GM23338 (cell line): Measurements from ENCODE around the gene GREB1L. TPM values are rescaled to one million over a fixed set of nuclear protein-coding genes. Genes with fewer than 3 reads are reported as not detected.

Experiments
- ATAC-seq: fragments of 200-7000 bp; cut with Tn5 transposase; 3 replicates; pipeline ENCODE4 v1.9.1; 2020
- DNase-seq: peaks from one replicate; pipeline ENCODE4 v3.0.0-alpha.2; 2015; ENCODE audit warnings: low spot score
- H2AFZ ChIP-seq: fragments of 200-600 bp; sonication (generic); 2 replicates; pipeline ENCODE4 v1.8.0; 2016; ENCODE audit warnings: antibody characterized with exemption, mild to moderate bottlenecking, moderate library complexity
- H3F3A ChIP-seq: fragments of 200-600 bp; sonication (generic); replicated peaks from 2 replicates; pipeline ENCODE4 v1.8.0; 2017; ENCODE audit warnings: antibody characterized with exemption, mixed run types, low read depth
- H3K27ac ChIP-seq: fragments of 200-600 bp; sonication (generic); 2 replicates; pipeline ENCODE4 v1.6.1; 2016; ENCODE audit warnings: low read depth
- H3K27me3 ChIP-seq: fragments of 200-600 bp; sonication (generic); 2 replicates; pipeline ENCODE4 v1.8.0; 2016; ENCODE audit warnings: mild to moderate bottlenecking, mixed run types, moderate library complexity; ENCODE audit not compliant: insufficient read depth
- H3K36me3 ChIP-seq: fragments of 200-600 bp; sonication (generic); 2 replicates; pipeline ENCODE4 v1.8.0; 2016; ENCODE audit warnings: mild to moderate bottlenecking; ENCODE audit not compliant: insufficient read depth
- H3K4me1 ChIP-seq: fragments of 200-600 bp; sonication (generic); 2 replicates; pipeline ENCODE4 v1.8.0; 2016; ENCODE audit warnings: mild to moderate bottlenecking, moderate library complexity; ENCODE audit not compliant: insufficient read depth
- H3K4me2 ChIP-seq: fragments of 200-600 bp; sonication (generic); 2 replicates; pipeline ENCODE4 v1.7.1; 2017; ENCODE audit warnings: mixed run types
- H3K4me3 ChIP-seq: fragments of 200-600 bp; sonication (generic); 2 replicates; pipeline ENCODE4 v1.6.1; 2016; ENCODE audit warnings: mixed run types
- H3K79me2 ChIP-seq: fragments of 200-600 bp; sonication (generic); replicated peaks from 2 replicates; pipeline ENCODE4 v1.8.0; 2017; ENCODE audit warnings: mild to moderate bottlenecking; ENCODE audit not compliant: insufficient read depth
- H3K9me2 ChIP-seq: fragments of 200-600 bp; sonication (generic); 2 replicates; pipeline ENCODE4 v1.8.0; 2017; ENCODE audit not compliant: insufficient read depth
- H4K20me1 ChIP-seq: fragments of 200-600 bp; sonication (generic); replicated peaks from 2 replicates; pipeline ENCODE4 v1.8.0; 2017; ENCODE audit warnings: mild to moderate bottlenecking; ENCODE audit not compliant: insufficient read depth
- H3K27ac Mint-ChIP-seq: 2 replicates; pipeline ENCODE4 v1.8.0; 2020; ENCODE audit warnings: inconsistent platforms, mild to moderate bottlenecking, moderate library complexity, mixed read lengths
- H3K27me3 Mint-ChIP-seq: 3 replicates; pipeline ENCODE4 v1.8.0; 2022; ENCODE audit warnings: low read depth, mild to moderate bottlenecking, moderate library complexity, mixed read lengths, inconsistent platforms; ENCODE audit not compliant: insufficient read depth, poor library complexity
- H3K36me3 Mint-ChIP-seq: 3 replicates; pipeline ENCODE4 v1.8.0; 2021; ENCODE audit warnings: low read depth, mild to moderate bottlenecking, inconsistent platforms, moderate library complexity, mixed read lengths
- H3K4me1 Mint-ChIP-seq: 3 replicates; pipeline ENCODE4 v1.8.0; 2020; ENCODE audit warnings: mild to moderate bottlenecking, inconsistent platforms, mixed read lengths
- H3K4me3 Mint-ChIP-seq: 3 replicates; pipeline ENCODE4 v1.8.0; 2021; ENCODE audit warnings: moderate library complexity, mild to moderate bottlenecking, inconsistent platforms, mixed read lengths
- H3K9me3 Mint-ChIP-seq: 3 replicates; pipeline ENCODE4 v1.8.0; 2020; ENCODE audit warnings: moderate library complexity, mild to moderate bottlenecking, inconsistent platforms, mixed read lengths
- EZH2phosphoT487 ChIP-seq: fragments of 200-600 bp; sonication (generic); IDR thresholded peaks from one replicate; pipeline ENCODE4 v1.8.1; 2018; ENCODE audit warnings: antibody characterized with exemption; ENCODE audit not compliant: unreplicated experiment
- JUNB ChIP-seq: IDR thresholded peaks from one replicate; pipeline ENCODE4 v1.6.1; 2016; ENCODE audit warnings: antibody characterized with exemption; ENCODE audit not compliant: unreplicated experiment
- POLR2AphosphoS5 ChIP-seq: IDR thresholded peaks from 2 replicates; pipeline ENCODE4 v1.6.1; 2016; ENCODE audit warnings: antibody characterized with exemption, low read depth
- STAT1 ChIP-seq: IDR thresholded peaks from one replicate; pipeline ENCODE4 v1.6.1; 2016; ENCODE audit warnings: antibody characterized with exemption; ENCODE audit not compliant: unreplicated experiment
- ZNF114 ChIP-seq: fragments of 250-450 bp; sonication (Bioruptor Pico); IDR thresholded peaks from 2 replicates; pipeline ENCODE4 v1.5.0; 2020; ENCODE audit warnings: mild to moderate bottlenecking, moderate library complexity
- polyA plus RNA-seq: library from polyadenylated mRNA; unstranded; fragments of >200 nt; fragmentation: Nextera tagmentation; extraction: Ambion mirVana; gene quantifications from 2 replicates; pipeline ENCODE4 v1.2.1, GENCODE V29; 2016
- total RNA-seq: library from RNA; depleted of rRNA; stranded (reverse); fragments of >200 nt; shearing (Covaris generic); gene quantifications from 2 replicates; pipeline ENCODE4 v1.2.3, GENCODE V29; 2014
- TF ChIP-seq, protein P1 (sequence below): fragments of 250-450 bp; sonication (Bioruptor Pico); IDR thresholded peaks from 2 replicates; pipeline ENCODE4 v1.5.0; 2020; ENCODE audit warnings: mild to moderate bottlenecking, moderate library complexity
- TF ChIP-seq, protein P2 (sequence below): IDR thresholded peaks from 2 replicates; pipeline ENCODE4 v1.6.1; 2016; ENCODE audit warnings: antibody characterized with exemption
- TF ChIP-seq, protein P3 (sequence below), 2 experiments: fragments of 200-600 bp in 1 of 2; sonication (generic) in 1 of 2; conservative IDR thresholded peaks; 2 replicates each; pipeline versions ENCODE4 v1.5.1 to v1.6.1; 2016 to 2017; ENCODE audit warnings: antibody characterized with exemption in 2 of 2, low read depth in 2 of 2, mild to moderate bottlenecking in 2 of 2, moderate library complexity in 1 of 2
- TF ChIP-seq, protein P4 (sequence below): IDR thresholded peaks from one replicate; pipeline ENCODE4 v1.6.1; 2018; ENCODE audit warnings: antibody characterized with exemption; ENCODE audit not compliant: unreplicated experiment

Gene GREB1L
- total and polyA plus RNA-seq, 2 experiments from 2014 or later: 0.03 to 0.29 TPM

DNA sequence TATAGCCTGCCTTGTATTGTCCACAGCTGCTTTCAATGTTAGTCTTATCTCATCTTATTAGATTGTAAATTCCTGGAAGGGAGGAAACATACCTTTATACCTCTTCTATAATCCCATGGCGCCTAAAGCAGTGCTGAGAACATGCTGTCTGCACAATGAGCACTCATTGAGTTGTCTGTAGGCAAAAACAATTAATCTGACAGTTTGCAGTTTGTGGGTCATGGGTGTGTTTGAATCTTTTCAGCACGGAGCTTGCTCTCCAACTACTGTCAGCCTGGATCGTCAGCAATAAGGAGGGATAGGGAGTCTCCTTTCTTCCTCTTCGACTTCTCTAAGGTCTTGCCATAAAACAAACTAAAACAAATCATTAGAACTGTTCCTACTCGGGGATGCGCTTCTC lies 26.5 kb upstream of the GREB1L start (continued):
- TF ChIP-seq, protein P1, sequence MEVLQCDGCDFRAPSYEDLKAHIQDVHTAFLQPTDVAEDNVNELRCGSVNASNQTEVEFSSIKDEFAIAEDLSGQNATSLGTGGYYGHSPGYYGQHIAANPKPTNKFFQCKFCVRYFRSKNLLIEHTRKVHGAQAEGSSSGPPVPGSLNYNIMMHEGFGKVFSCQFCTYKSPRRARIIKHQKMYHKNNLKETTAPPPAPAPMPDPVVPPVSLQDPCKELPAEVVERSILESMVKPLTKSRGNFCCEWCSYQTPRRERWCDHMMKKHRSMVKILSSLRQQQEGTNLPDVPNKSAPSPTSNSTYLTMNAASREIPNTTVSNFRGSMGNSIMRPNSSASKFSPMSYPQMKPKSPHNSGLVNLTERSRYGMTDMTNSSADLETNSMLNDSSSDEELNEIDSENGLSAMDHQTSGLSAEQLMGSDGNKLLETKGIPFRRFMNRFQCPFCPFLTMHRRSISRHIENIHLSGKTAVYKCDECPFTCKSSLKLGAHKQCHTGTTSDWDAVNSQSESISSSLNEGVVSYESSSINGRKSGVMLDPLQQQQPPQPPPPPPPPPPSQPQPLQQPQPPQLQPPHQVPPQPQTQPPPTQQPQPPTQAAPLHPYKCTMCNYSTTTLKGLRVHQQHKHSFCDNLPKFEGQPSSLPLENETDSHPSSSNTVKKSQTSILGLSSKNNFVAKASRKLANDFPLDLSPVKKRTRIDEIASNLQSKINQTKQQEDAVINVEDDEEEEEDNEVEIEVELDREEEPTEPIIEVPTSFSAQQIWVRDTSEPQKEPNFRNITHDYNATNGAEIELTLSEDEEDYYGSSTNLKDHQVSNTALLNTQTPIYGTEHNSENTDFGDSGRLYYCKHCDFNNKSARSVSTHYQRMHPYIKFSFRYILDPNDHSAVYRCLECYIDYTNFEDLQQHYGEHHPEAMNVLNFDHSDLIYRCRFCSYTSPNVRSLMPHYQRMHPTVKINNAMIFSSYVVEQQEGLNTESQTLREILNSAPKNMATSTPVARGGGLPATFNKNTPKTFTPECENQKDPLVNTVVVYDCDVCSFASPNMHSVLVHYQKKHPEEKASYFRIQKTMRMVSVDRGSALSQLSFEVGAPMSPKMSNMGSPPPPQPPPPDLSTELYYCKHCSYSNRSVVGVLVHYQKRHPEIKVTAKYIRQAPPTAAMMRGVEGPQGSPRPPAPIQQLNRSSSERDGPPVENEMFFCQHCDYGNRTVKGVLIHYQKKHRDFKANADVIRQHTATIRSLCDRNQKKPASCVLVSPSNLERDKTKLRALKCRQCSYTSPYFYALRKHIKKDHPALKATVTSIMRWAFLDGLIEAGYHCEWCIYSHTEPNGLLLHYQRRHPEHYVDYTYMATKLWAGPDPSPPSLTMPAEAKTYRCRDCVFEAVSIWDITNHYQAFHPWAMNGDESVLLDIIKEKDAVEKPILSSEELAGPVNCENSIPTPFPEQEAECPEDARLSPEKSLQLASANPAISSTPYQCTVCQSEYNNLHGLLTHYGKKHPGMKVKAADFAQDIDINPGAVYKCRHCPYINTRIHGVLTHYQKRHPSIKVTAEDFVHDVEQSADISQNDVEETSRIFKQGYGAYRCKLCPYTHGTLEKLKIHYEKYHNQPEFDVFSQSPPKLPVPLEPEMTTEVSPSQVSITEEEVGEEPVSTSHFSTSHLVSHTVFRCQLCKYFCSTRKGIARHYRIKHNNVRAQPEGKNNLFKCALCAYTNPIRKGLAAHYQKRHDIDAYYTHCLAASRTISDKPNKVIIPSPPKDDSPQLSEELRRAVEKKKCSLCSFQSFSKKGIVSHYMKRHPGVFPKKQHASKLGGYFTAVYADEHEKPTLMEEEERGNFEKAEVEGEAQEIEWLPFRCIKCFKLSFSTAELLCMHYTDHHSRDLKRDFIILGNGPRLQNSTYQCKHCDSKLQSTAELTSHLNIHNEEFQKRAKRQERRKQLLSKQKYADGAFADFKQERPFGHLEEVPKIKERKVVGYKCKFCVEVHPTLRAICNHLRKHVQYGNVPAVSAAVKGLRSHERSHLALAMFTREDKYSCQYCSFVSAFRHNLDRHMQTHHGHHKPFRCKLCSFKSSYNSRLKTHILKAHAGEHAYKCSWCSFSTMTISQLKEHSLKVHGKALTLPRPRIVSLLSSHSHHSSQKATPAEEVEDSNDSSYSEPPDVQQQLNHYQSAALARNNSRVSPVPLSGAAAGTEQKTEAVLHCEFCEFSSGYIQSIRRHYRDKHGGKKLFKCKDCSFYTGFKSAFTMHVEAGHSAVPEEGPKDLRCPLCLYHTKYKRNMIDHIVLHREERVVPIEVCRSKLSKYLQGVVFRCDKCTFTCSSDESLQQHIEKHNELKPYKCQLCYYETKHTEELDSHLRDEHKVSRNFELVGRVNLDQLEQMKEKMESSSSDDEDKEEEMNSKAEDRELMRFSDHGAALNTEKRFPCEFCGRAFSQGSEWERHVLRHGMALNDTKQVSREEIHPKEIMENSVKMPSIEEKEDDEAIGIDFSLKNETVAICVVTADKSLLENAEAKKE (CRISPR knock-in tag): no peak

DNA sequence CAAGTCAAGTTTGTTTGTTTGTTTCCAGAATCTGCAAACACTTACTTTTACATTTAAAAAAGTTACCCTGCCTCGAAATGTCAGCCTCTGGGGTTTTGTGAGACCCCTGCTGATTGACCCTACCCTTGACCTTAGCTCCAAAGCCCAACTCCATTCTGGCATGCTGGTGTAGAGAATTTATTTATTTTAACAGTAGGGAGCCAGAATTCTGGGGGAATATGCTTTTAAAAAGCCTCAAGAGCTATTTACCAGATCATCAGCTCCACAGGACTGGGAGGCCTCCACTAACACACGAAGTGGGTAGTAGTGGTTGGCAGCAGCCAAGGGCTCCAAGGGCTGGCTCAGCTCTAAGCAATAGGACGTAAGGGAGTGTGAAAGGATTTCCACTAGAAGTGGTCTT lies 23.2 kb upstream of the GREB1L start:
- DNase-seq (peak; percentile 49), ATAC-seq (peak; percentile 84)
- peaks cover 4% of the 10 kb centered on the region; the same call in 1 of the 2 replicates for H4K20me1 ChIP-seq
- no peak overlapping the region for H3K4me2 ChIP-seq
- H3K27me3 ChIP-seq: peaks cover 81% of the 10 kb centered on the region
- no peaks in the 10 kb centered on the region for H3K36me3 ChIP-seq
- H3K79me2 ChIP-seq: no peaks in the 10 kb centered on the region
- no peaks in the 10 kb centered on the region for H3F3A ChIP-seq
- H3K4me3 ChIP-seq: no peak overlapping the region
- H3K9me3 Mint-ChIP-seq: no peaks in the 10 kb centered on the region
- no peaks in the 10 kb centered on the region for H3K36me3 Mint-ChIP-seq
- H3K9me2 ChIP-seq: no peaks in the 10 kb centered on the region
- no peak overlapping the region for H2AFZ ChIP-seq
- H3K4me1 Mint-ChIP-seq: peaks cover 5% of the 10 kb centered on the region; the same call in 2 of the 3 replicates
- no peak overlapping the region for H3K4me3 Mint-ChIP-seq
- no peaks in the 10 kb centered on the region for H3K4me1 ChIP-seq
- H3K27ac Mint-ChIP-seq: no peak overlapping the region
- no peak overlapping the region for H3K27ac ChIP-seq
- peaks cover 65% of the 10 kb centered on the region for H3K27me3 Mint-ChIP-seq
- TF ChIP-seq JUNB: no peak
- TF ChIP-seq, protein P2, sequence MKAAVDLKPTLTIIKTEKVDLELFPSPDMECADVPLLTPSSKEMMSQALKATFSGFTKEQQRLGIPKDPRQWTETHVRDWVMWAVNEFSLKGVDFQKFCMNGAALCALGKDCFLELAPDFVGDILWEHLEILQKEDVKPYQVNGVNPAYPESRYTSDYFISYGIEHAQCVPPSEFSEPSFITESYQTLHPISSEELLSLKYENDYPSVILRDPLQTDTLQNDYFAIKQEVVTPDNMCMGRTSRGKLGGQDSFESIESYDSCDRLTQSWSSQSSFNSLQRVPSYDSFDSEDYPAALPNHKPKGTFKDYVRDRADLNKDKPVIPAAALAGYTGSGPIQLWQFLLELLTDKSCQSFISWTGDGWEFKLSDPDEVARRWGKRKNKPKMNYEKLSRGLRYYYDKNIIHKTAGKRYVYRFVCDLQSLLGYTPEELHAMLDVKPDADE: no peak
- no peak for TF ChIP-seq ZNF114 (CRISPR knock-in tag)
- TF ChIP-seq EZH2phosphoT487: no peak
- no peak for TF ChIP-seq STAT1
- TF ChIP-seq, protein P3, sequence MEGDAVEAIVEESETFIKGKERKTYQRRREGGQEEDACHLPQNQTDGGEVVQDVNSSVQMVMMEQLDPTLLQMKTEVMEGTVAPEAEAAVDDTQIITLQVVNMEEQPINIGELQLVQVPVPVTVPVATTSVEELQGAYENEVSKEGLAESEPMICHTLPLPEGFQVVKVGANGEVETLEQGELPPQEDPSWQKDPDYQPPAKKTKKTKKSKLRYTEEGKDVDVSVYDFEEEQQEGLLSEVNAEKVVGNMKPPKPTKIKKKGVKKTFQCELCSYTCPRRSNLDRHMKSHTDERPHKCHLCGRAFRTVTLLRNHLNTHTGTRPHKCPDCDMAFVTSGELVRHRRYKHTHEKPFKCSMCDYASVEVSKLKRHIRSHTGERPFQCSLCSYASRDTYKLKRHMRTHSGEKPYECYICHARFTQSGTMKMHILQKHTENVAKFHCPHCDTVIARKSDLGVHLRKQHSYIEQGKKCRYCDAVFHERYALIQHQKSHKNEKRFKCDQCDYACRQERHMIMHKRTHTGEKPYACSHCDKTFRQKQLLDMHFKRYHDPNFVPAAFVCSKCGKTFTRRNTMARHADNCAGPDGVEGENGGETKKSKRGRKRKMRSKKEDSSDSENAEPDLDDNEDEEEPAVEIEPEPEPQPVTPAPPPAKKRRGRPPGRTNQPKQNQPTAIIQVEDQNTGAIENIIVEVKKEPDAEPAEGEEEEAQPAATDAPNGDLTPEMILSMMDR (conservative IDR thresholded peaks at IDR 0.05; ENCODE audit: low read depth in 2 of 2): no peak
- no peak for TF ChIP-seq POLR2AphosphoS5
- TF ChIP-seq, protein P4, sequence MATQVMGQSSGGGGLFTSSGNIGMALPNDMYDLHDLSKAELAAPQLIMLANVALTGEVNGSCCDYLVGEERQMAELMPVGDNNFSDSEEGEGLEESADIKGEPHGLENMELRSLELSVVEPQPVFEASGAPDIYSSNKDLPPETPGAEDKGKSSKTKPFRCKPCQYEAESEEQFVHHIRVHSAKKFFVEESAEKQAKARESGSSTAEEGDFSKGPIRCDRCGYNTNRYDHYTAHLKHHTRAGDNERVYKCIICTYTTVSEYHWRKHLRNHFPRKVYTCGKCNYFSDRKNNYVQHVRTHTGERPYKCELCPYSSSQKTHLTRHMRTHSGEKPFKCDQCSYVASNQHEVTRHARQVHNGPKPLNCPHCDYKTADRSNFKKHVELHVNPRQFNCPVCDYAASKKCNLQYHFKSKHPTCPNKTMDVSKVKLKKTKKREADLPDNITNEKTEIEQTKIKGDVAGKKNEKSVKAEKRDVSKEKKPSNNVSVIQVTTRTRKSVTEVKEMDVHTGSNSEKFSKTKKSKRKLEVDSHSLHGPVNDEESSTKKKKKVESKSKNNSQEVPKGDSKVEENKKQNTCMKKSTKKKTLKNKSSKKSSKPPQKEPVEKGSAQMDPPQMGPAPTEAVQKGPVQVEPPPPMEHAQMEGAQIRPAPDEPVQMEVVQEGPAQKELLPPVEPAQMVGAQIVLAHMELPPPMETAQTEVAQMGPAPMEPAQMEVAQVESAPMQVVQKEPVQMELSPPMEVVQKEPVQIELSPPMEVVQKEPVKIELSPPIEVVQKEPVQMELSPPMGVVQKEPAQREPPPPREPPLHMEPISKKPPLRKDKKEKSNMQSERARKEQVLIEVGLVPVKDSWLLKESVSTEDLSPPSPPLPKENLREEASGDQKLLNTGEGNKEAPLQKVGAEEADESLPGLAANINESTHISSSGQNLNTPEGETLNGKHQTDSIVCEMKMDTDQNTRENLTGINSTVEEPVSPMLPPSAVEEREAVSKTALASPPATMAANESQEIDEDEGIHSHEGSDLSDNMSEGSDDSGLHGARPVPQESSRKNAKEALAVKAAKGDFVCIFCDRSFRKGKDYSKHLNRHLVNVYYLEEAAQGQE: no peak
